DND-41 (cell line): ENCODE results near the gene CAT.

Source experiments
- ATAC-seq: fragments of 200-7000 bp; cut with Tn5 transposase; 3 replicates; pipeline ENCODE4 v1.9.1; 2021; ENCODE audit warnings: low read depth; ENCODE audit not compliant: insufficient read depth
- DNase-seq: peaks from one replicate; pipeline ENCODE4 v3.0.0-alpha.2; 2020
- H2AFZ ChIP-seq: 2 replicates; pipeline ENCODE4 v1.6.0; 2012; ENCODE audit warnings: low read depth, low read length
- H3K27ac ChIP-seq: 2 replicates; pipeline ENCODE4 v1.5.1; 2012; ENCODE audit warnings: low read length, inconsistent platforms
- H3K27me3 ChIP-seq: fragments of 200-600 bp; sonication (generic); 2 replicates; pipeline ENCODE4 v1.6.0; 2012; ENCODE audit warnings: low read length, mild to moderate bottlenecking, inconsistent platforms; ENCODE audit not compliant: insufficient read depth, poor library complexity
- H3K36me3 ChIP-seq: 2 replicates; pipeline ENCODE4 v1.5.1; 2012; ENCODE audit warnings: low read length, inconsistent platforms; ENCODE audit not compliant: insufficient read depth
- H3K4me1 ChIP-seq: 2 replicates; pipeline ENCODE4 v1.5.1; 2012; ENCODE audit warnings: mild to moderate bottlenecking, low read length; ENCODE audit not compliant: insufficient read depth
- H3K4me2 ChIP-seq: 2 replicates; pipeline ENCODE4 v1.6.0; 2012; ENCODE audit warnings: mild to moderate bottlenecking, moderate library complexity, low read length, inconsistent platforms; ENCODE audit not compliant: insufficient read depth
- H3K4me3 ChIP-seq, 2 experiments: fragments of 200-600 bp in 1 of 2; shearing (Covaris generic) in 1 of 2; 2 replicates each; pipeline ENCODE4 v1.5.1; 2012 to 2016; ENCODE audit warnings: inconsistent platforms in 2 of 2, low read length in 2 of 2, mild to moderate bottlenecking in 2 of 2, low read depth in 1 of 2, moderate library complexity in 1 of 2
- H3K79me2 ChIP-seq: 2 replicates; pipeline ENCODE4 v1.6.0; 2012; ENCODE audit warnings: low read length, inconsistent platforms; ENCODE audit not compliant: insufficient read depth
- H3K9ac ChIP-seq: 2 replicates; pipeline ENCODE4 v1.6.0; 2012; ENCODE audit warnings: low read depth, mild to moderate bottlenecking, inconsistent platforms, low read length, moderate library complexity
- H3K9me3 ChIP-seq: 2 replicates; pipeline ENCODE4 v1.5.1; 2012; ENCODE audit warnings: low read length, moderate library complexity, mild to moderate bottlenecking, inconsistent platforms; ENCODE audit not compliant: insufficient read depth, severe bottlenecking
- H4K20me1 ChIP-seq: 2 replicates; pipeline ENCODE4 v1.6.0; 2012; ENCODE audit warnings: low read length; ENCODE audit not compliant: insufficient read depth
- CTCF ChIP-seq: IDR thresholded peaks from 2 replicates; pipeline ENCODE4 v1.5.1; 2012; ENCODE audit warnings: borderline replicate concordance, low read length, moderate library complexity, mild to moderate bottlenecking; ENCODE audit not compliant: poor library complexity, severe bottlenecking; ENCODE audit errors: extremely low read depth
- EZH2 ChIP-seq: IDR thresholded peaks from 3 replicates; pipeline ENCODE4 v1.6.1; 2012; ENCODE audit warnings: borderline replicate concordance, low read depth, mild to moderate bottlenecking, moderate library complexity, low read length, inconsistent platforms; ENCODE audit not compliant: severe bottlenecking

The CAT gene

GRCh38 chr11:34425360-34425759 lies 13.4 kb upstream of the CAT start:
- Histone ChIP-seq H3K36me3 (no peaks in the 10 kb centered on the region), H2AFZ (no peak overlapping the region), H4K20me1 (no peaks in the 10 kb centered on the region), H3K4me2 (no peak overlapping the region), H3K4me1 (no peaks in the 10 kb centered on the region), H3K27me3 (peaks cover 26% of the 10 kb centered on the region), H3K79me2 (no peaks in the 10 kb centered on the region), H3K27ac (no peak overlapping the region), H3K4me3 (no peak overlapping the region), H3K9ac (no peak overlapping the region), H3K9me3 (no peaks in the 10 kb centered on the region)
- DNase-seq (no peak), ATAC-seq (no peak)
- TF ChIP-seq EZH2, result no peak
- no peak for TF ChIP-seq CTCF

- no peaks in the 10 kb centered on the region for H3K79me2 ChIP-seq
- no peaks in the 10 kb centered on the region for H3K36me3 ChIP-seq
- no peaks in the 10 kb centered on the region for H4K20me1 ChIP-seq
- H3K4me1 ChIP-seq, result no peaks in the 10 kb centered on the region
- no peak overlapping the region for H3K4me2 ChIP-seq
- H3K9ac ChIP-seq, result no peak overlapping the region
- H3K4me3 ChIP-seq, result no peak overlapping the region
- H3K27me3 ChIP-seq, result peaks cover 26% of the 10 kb centered on the region
- H3K27ac ChIP-seq, result no peak overlapping the region
- no peak for TF ChIP-seq EZH2
- no peak for TF ChIP-seq CTCF
- no peak overlapping the region for H2AFZ ChIP-seq
- no peak for ATAC-seq
- no peak for DNase-seq
- no peaks in the 10 kb centered on the region for H3K9me3 ChIP-seq
Observed at GRCh38 chr11:34425867-34426266, 12.9 kb upstream of the CAT start.

GRCh38 chr11:34426766-34427185 lies 12.0 kb upstream of the CAT start:
- no peak overlapping the region for H3K27ac ChIP-seq
- peaks cover 26% of the 10 kb centered on the region for H3K27me3 ChIP-seq
- DNase-seq (no peak), ATAC-seq (no peak)
- no peak overlapping the region for H3K4me3 ChIP-seq
- no peaks in the 10 kb centered on the region for H4K20me1 ChIP-seq
- H3K79me2 ChIP-seq, result no peaks in the 10 kb centered on the region
- no peak overlapping the region for H3K9ac ChIP-seq
- H2AFZ ChIP-seq, result no peak overlapping the region
- no peak overlapping the region for H3K4me2 ChIP-seq
- TF ChIP-seq CTCF, result no peak
- TF ChIP-seq EZH2, result no peak
- H3K36me3 ChIP-seq, result no peaks in the 10 kb centered on the region
- no peaks in the 10 kb centered on the region for H3K4me1 ChIP-seq
- H3K9me3 ChIP-seq, result no peaks in the 10 kb centered on the region
